HepG2 (cell line): ENCODE data around the gene POU5F2. TPM values are rescaled to one million over a fixed set of nuclear protein-coding genes. Genes with fewer than 3 reads are reported as not detected.

ENCODE experiments used
- ATAC-seq: fragments of 200-7000 bp; cut with Tn5 transposase; 3 replicates; pipeline ENCODE4 v1.9.1; 2020; ENCODE audit warnings: mild to moderate bottlenecking, moderate library complexity
- BruUV-seq: library from RNA; stranded (reverse); fragments of 400-500 nt; replicated peaks from 2 replicates; lab custom pipeline; 2021; lab: Mats Ljungman, UMichigan
- CTCF ChIA-PET: fragments of 300-600 bp; formaldehyde crosslinking; extraction: SDS; loops from one replicate; lab custom pipeline; 2021; ENCODE audit warnings: low total read pairs, inconsistent platforms, low intra/inter-chr PET ratio; lab: Yijun Ruan, JAX
- POLR2A ChIA-PET: fragments of 350-600 bp; sonication (Branson Sonifier 250); formaldehyde crosslinking; loops from one replicate; lab custom pipeline; 2020; ENCODE audit warnings: antibody characterized with exemption, inconsistent platforms; lab: Yijun Ruan, JAX
- DNase-seq: peaks from one replicate; pipeline ENCODE4 v3.0.0-alpha.2; 2015; ENCODE audit warnings: low spot score
- FAIRE-seq: peaks from 3 replicates; lab custom pipeline; 2011; peaks lifted over from hg19 to GRCh38; lab: Jason Lieb, UNC
- H2AFZ ChIP-seq: one replicate; pipeline ENCODE4 v1.6.1; 2011; ENCODE audit warnings: low read length, inconsistent platforms
- H3K27ac ChIP-seq: fragments of 300-600 bp; 3 replicates; pipeline ENCODE4 v1.8.0; 2011; ENCODE audit warnings: mixed run types, mild to moderate bottlenecking, mixed read lengths, low read length, inconsistent platforms; ENCODE audit not compliant: insufficient read depth; ENCODE audit errors: extremely low read length
- H3K27me3 ChIP-seq, 2 experiments: fragments of 200-600 bp in 1 of 2; 2 replicates in 1 of 2; 3 replicates in 1 of 2; pipeline versions ENCODE4 v1.6.0 to v1.8.0; 2011; ENCODE audit warnings: low read length in 2 of 2, mild to moderate bottlenecking in 2 of 2, moderate library complexity in 2 of 2, inconsistent platforms in 1 of 2; ENCODE audit not compliant: insufficient read depth in 2 of 2, control insufficient read depth in 1 of 2
- H3K36me3 ChIP-seq, 2 experiments: fragments of 200-600 bp in 1 of 2; replicated peaks in 1 of 2; 2 replicates in 1 of 2; 3 replicates in 1 of 2; pipeline versions ENCODE4 v1.5.1 to v1.8.0; 2011; ENCODE audit warnings: low read length in 2 of 2, inconsistent platforms in 1 of 2; ENCODE audit not compliant: insufficient read depth in 2 of 2, control insufficient read depth in 1 of 2
- H3K4me1 ChIP-seq: 2 replicates; pipeline ENCODE4 v1.5.1; 2012; ENCODE audit warnings: low read length, inconsistent platforms; ENCODE audit not compliant: insufficient read depth
- H3K4me2 ChIP-seq: 2 replicates; pipeline ENCODE4 v1.6.0; 2011; ENCODE audit warnings: low read depth, low read length, inconsistent platforms
- H3K4me3 ChIP-seq, 3 experiments: fragments of 200-600 bp in 1 of 3; sonication (generic), shearing (Covaris generic) in 1 of 3; replicated peaks in 1 of 3; 2 replicates each; pipeline ENCODE4 v1.5.1; 2011 to 2016; ENCODE audit warnings: low read length in 3 of 3, inconsistent platforms in 2 of 3, low read depth in 2 of 3, mild to moderate bottlenecking in 2 of 3, control low read depth in 1 of 3, mixed read lengths in 1 of 3; ENCODE audit not compliant: insufficient read depth in 1 of 3
- H3K79me2 ChIP-seq: one replicate; pipeline ENCODE4 v1.6.1; 2011; ENCODE audit warnings: low read length, inconsistent platforms; ENCODE audit not compliant: insufficient read depth
- H3K9ac ChIP-seq: 2 replicates; pipeline ENCODE4 v1.6.0; 2011; ENCODE audit warnings: mild to moderate bottlenecking, low read depth, low read length, inconsistent platforms; ENCODE audit not compliant: insufficient read depth
- H3K9me3 ChIP-seq: 2 replicates; pipeline ENCODE4 v1.5.1; 2012; ENCODE audit warnings: mild to moderate bottlenecking, low read length
- H4K20me1 ChIP-seq: 2 replicates; pipeline ENCODE4 v1.6.0; 2011; ENCODE audit warnings: inconsistent platforms, mild to moderate bottlenecking, low read length, moderate library complexity; ENCODE audit not compliant: insufficient read depth
- CBX5 ChIP-seq: sonication (generic); formaldehyde crosslinking; IDR thresholded peaks from 2 replicates; pipeline ENCODE4 v1.4.0; 2020; ENCODE audit warnings: missing genetic modification reagents, borderline replicate concordance
- CHD2 ChIP-seq: IDR thresholded peaks from 2 replicates; pipeline ENCODE4 v1.6.1; 2011; ENCODE audit warnings: low read depth, low read length, improper control_type of control experiment
- EED ChIP-seq: sonication (generic); formaldehyde crosslinking; IDR thresholded peaks from 2 replicates; pipeline ENCODE4 v1.5.0; 2020; ENCODE audit warnings: mild to moderate bottlenecking, missing genetic modification reagents
- EP300 ChIP-seq, 3 experiments: sonication (generic) in 1 of 3; formaldehyde crosslinking in 1 of 3; IDR thresholded peaks; 2 replicates each; pipeline versions ENCODE4 v1.5.1 to v1.6.1; 2011 to 2020; ENCODE audit warnings: low read depth in 2 of 3, low read length in 2 of 3, borderline replicate concordance in 1 of 3, improper control_type of control experiment in 1 of 3, mild to moderate bottlenecking in 1 of 3, missing genetic modification reagents in 1 of 3, moderate library complexity in 1 of 3
- RBFOX2 ChIP-seq: fragments of 200-400 bp; formaldehyde crosslinking; IDR thresholded peaks from 2 replicates; pipeline ENCODE4 v1.6.1; 2017; ENCODE audit warnings: low read depth, mild to moderate bottlenecking, low read length
- SAFB2 ChIP-seq: sonication (generic); formaldehyde crosslinking; IDR thresholded peaks from 2 replicates; pipeline ENCODE4 v1.5.1; 2020; ENCODE audit warnings: missing genetic modification reagents, low read depth, mild to moderate bottlenecking, borderline replicate concordance
- SIN3A ChIP-seq: IDR thresholded peaks from 2 replicates; pipeline ENCODE4 v1.6.1; 2011; ENCODE audit warnings: low read depth, mild to moderate bottlenecking, control low read depth, low read length, borderline replicate concordance
- ZKSCAN5 ChIP-seq: sonication (generic); formaldehyde crosslinking; IDR thresholded peaks from 2 replicates; pipeline ENCODE4 v1.5.1; 2020; ENCODE audit warnings: mild to moderate bottlenecking, missing genetic modification reagents
- ZNF552 ChIP-seq: sonication (generic); formaldehyde crosslinking; IDR thresholded peaks from 2 replicates; pipeline ENCODE4 v1.9.0; 2022; ENCODE audit warnings: missing genetic modification reagents, mild to moderate bottlenecking, borderline replicate concordance
- ZNF619 ChIP-seq: sonication (generic); formaldehyde crosslinking; IDR thresholded peaks from 2 replicates; pipeline ENCODE4 v1.4.0; 2020; ENCODE audit warnings: mild to moderate bottlenecking, missing genetic modification reagents
- ZNF879 ChIP-seq: sonication (generic); formaldehyde crosslinking; IDR thresholded peaks from 2 replicates; pipeline ENCODE4 v1.8.1; 2023; ENCODE audit warnings: missing genetic modification reagents
- WGBS: methylation state at CpG from one replicate; pipeline ENCODE4 v1.1.6; 2017; ENCODE audit warnings: low lambda C conversion rate; 5-methylcytosine and 5-hydroxymethylcytosine counted together
- in situ Hi-C: cut with HindIII; loops from 2 replicates; pipeline ENCODE4 v1.10.0; 2017; ENCODE audit warnings: low pct_unique_long_range_greater_than_20kb; ENCODE audit not compliant: extremely low pct_ligation_motif_present
- intact Hi-C: fragments of 100-400 bp; cut with micrococcal nuclease; formaldehyde crosslinking; loops from one replicate; pipeline ENCODE4 v1.10.0; 2022; ENCODE audit not compliant: unreplicated experiment
- polyA plus RNA-seq, 8 experiments: library from polyadenylated mRNA; depleted of rRNA in 3 of 8; stranded (reverse) in 7 of 8; unstranded in 1 of 8; fragments of >200 nt; fragmentation: Illumina TruSeq in 4 of 8; extraction: Trizol in 4 of 8; gene quantifications; 2 replicates each; pipeline versions ENCODE4 v1.2.1 to v1.2.3, GENCODE V29; 2011 to 2016; ENCODE audit warnings: low read depth in 4 of 8, missing spikeins in 1 of 8, mixed read lengths in 1 of 8; ENCODE audit not compliant: insufficient read depth in 1 of 8
- total RNA-seq, 5 experiments: library from RNA; depleted of rRNA; stranded (reverse); fragments of >200 nt; fragmentation: Illumina TruSeq; extraction: Trizol; gene quantifications; 2 replicates each; pipeline ENCODE4 v1.2.3, GENCODE V29; 2016; ENCODE audit warnings: low read depth in 1 of 5
- TF ChIP-seq, protein P1 (sequence below): IDR thresholded peaks from 2 replicates; pipeline ENCODE4 v1.6.1; 2016; ENCODE audit warnings: mild to moderate bottlenecking
- TF ChIP-seq, protein P2 (sequence below): IDR thresholded peaks from 2 replicates; pipeline ENCODE4 v1.6.1; 2016; ENCODE audit warnings: missing genetic modification reagents, missing compliant biosample characterization
- TF ChIP-seq, protein P3 (sequence below): IDR thresholded peaks from 2 replicates; pipeline ENCODE4 v1.6.1; 2012; ENCODE audit warnings: low read depth, low read length, improper control_type of control experiment
- TF ChIP-seq, protein P4 (sequence below): sonication (generic); formaldehyde crosslinking; IDR thresholded peaks from 2 replicates; pipeline ENCODE4 v1.5.0; 2020; ENCODE audit warnings: missing genetic modification reagents
- TF ChIP-seq, protein P5 (sequence below): sonication (generic); formaldehyde crosslinking; IDR thresholded peaks from 2 replicates; pipeline ENCODE4 v1.8.0; 2022; ENCODE audit warnings: missing genetic modification reagents, mild to moderate bottlenecking, inconsistent platforms, borderline replicate concordance
- TF ChIP-seq, protein P6 (sequence below): fragments of 450-650 bp; IDR thresholded peaks from 2 replicates; pipeline ENCODE4 v1.6.1; 2017

The POU5F2 gene
- total and polyA plus RNA-seq, 2 of the 13 experiments (the other 11 are each of a cell fraction or from before 2014, with no cell fraction given), result 0.13 to 0.38 TPM

DNA sequence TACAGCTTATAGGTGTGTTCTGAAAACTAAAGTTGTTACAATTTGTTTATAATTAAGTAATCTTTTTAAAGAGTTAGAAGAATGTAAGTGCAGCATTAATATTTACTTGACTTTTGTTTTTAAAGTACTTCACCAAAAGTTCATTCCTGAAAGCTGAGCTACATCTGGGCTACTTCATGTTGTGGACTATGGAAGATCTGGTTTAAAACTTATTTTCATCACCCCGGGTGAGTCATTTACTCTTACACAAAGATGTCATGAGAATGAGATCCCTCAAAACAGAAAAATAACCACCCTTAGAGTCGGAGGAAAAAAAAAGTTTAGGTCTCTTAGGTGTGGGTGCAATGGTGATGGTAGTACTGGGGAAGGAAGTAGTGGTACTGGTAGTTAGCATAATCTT lies 5.1 kb downstream of the POU5F2 start:
- no peak overlapping the region for H3K27ac ChIP-seq
- no TSS peak for BruUV-seq
- in situ Hi-C loops, result no loop called here
- no peak overlapping the region for H3K4me3 ChIP-seq
- no peaks in the 10 kb centered on the region for H3K27me3 ChIP-seq
- FAIRE-seq (no peak), ATAC-seq (no peak), DNase-seq (no peak)
- H4K20me1 ChIP-seq, result no peaks in the 10 kb centered on the region
- H3K36me3 ChIP-seq, result no peaks in the 10 kb centered on the region
- H3K9me3 ChIP-seq, result no peaks in the 10 kb centered on the region
- intact Hi-C loops, result no loop called here
- ChIA-PET POLR2A (no interaction called here), CTCF (no interaction called here)
- no peak overlapping the region for H2AFZ ChIP-seq
- H3K4me1 ChIP-seq, result peaks cover 6% of the 10 kb centered on the region
- 85% methylated on average over 2 of the region's 2 CpGs for WGBS
- H3K4me2 ChIP-seq, result no peak overlapping the region
- no peaks in the 10 kb centered on the region for H3K79me2 ChIP-seq
- H3K9ac ChIP-seq, result no peak overlapping the region
- TF ChIP-seq, protein P1, sequence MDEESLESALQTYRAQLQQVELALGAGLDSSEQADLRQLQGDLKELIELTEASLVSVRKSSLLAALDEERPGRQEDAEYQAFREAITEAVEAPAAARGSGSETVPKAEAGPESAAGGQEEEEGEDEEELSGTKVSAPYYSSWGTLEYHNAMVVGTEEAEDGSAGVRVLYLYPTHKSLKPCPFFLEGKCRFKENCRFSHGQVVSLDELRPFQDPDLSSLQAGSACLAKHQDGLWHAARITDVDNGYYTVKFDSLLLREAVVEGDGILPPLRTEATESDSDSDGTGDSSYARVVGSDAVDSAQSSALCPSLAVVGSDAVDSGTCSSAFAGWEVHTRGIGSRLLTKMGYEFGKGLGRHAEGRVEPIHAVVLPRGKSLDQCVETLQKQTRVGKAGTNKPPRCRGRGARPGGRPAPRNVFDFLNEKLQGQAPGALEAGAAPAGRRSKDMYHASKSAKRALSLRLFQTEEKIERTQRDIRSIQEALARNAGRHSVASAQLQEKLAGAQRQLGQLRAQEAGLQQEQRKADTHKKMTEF (CRISPR knock-in tag), result no peak
- no peak for TF ChIP-seq SAFB2 (CRISPR knock-in tag)
- no peak for TF ChIP-seq SIN3A
- TF ChIP-seq, protein P2, sequence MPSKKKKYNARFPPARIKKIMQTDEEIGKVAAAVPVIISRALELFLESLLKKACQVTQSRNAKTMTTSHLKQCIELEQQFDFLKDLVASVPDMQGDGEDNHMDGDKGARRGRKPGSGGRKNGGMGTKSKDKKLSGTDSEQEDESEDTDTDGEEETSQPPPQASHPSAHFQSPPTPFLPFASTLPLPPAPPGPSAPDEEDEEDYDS (CRISPR knock-in tag), result no peak
- TF ChIP-seq ZNF552 (CRISPR knock-in tag), result no peak
- TF ChIP-seq, protein P3, sequence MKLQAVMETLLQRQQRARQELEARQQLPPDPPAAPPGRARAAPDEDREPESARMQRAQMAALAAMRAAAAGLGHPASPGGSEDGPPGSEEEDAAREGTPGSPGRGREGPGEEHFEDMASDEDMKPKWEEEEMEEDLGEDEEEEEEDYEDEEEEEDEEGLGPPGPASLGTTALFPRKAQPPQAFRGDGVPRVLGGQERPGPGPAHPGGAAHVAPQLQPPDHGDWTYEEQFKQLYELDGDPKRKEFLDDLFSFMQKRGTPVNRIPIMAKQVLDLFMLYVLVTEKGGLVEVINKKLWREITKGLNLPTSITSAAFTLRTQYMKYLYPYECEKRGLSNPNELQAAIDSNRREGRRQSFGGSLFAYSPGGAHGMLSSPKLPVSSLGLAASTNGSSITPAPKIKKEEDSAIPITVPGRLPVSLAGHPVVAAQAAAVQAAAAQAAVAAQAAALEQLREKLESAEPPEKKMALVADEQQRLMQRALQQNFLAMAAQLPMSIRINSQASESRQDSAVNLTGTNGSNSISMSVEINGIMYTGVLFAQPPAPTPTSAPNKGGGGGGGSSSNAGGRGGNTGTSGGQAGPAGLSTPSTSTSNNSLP, result no peak
- TF ChIP-seq EED (CRISPR knock-in tag), result no peak
- TF ChIP-seq, protein P4, sequence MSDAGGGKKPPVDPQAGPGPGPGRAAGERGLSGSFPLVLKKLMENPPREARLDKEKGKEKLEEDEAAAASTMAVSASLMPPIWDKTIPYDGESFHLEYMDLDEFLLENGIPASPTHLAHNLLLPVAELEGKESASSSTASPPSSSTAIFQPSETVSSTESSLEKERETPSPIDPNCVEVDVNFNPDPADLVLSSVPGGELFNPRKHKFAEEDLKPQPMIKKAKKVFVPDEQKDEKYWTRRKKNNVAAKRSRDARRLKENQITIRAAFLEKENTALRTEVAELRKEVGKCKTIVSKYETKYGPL, result no peak
- TF ChIP-seq ZKSCAN5, result no peak
- TF ChIP-seq, protein P5, sequence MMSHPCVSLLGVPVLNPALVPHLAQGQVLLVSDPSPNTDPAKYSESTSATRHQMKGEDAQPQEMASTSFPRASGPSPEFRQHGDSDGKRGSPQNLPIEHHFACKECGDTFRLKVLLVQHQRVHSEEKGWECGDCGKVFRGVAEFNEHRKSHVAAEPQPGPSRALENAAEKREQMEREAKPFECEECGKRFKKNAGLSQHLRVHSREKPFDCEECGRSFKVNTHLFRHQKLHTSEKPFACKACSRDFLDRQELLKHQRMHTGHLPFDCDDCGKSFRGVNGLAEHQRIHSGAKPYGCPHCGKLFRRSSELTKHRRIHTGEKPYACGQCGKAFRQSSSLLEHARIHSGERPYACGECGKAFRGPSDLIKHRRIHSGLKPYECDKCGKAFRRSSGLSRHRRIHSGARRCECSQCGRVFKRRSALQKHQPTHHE (CRISPR knock-in tag), result no peak
- no peak for TF ChIP-seq ZNF619 (CRISPR knock-in tag)
- TF ChIP-seq RBFOX2, result no peak
- TF ChIP-seq EP300 (IDR thresholded peaks at IDR 0.05; ENCODE audit: low read depth in 2 of 2, low read length in 2 of 2), result no peak
- no peak for TF ChIP-seq EP300 (CRISPR knock-in tag; IDR thresholded peaks at IDR 0.05; ENCODE audit: borderline replicate concordance)
- TF ChIP-seq ZNF879, result no peak
- TF ChIP-seq, protein P6, sequence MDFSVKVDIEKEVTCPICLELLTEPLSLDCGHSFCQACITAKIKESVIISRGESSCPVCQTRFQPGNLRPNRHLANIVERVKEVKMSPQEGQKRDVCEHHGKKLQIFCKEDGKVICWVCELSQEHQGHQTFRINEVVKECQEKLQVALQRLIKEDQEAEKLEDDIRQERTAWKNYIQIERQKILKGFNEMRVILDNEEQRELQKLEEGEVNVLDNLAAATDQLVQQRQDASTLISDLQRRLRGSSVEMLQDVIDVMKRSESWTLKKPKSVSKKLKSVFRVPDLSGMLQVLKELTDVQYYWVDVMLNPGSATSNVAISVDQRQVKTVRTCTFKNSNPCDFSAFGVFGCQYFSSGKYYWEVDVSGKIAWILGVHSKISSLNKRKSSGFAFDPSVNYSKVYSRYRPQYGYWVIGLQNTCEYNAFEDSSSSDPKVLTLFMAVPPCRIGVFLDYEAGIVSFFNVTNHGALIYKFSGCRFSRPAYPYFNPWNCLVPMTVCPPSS, result no peak
- TF ChIP-seq CBX5, result no peak
- TF ChIP-seq CHD2, result no peak
